ENCODE data around the gene BRK1. TPM values are rescaled to one million over a fixed set of nuclear protein-coding genes. Genes with fewer than 3 reads are reported as not detected.
"Not testable (repeated sequence)": the region's sequence is repeated elsewhere in the genome, so short reads cannot be mapped to it uniquely, and the experiment has no call there.

The BRK1 gene
- total RNA-seq, 1 experiment from 2014 or later = 126 TPM

DNA sequence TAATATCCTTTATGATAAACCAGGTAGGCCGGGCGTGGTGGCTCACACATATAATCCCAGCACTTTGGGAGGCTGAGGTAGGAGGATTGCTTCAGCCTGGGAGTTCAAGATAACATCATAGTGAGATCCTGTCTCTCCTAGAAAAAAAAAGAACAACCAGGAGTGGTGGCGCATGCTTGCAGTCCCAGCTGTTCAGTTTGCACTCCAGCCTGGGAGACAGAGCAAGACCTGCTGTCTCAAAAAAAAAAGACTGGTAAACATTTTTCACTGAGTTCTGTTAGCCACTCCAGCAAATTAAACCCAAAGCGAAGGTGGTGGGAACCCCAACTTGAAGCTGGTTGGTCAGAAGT is 39.6 kb downstream of the BRK1 start:
- Mint-ChIP-seq H3K27me3 (ENCODE audit: unreplicated experiment) (no peaks in the 10 kb centered on the region), H3K27ac (ENCODE audit: unreplicated experiment) (no peak overlapping the region), H3K4me3 (ENCODE audit: low read depth, unreplicated experiment) (no peak overlapping the region), H3K36me3 (ENCODE audit: insufficient read depth, unreplicated experiment) (peaks cover 49% of the 10 kb centered on the region), H3K9me3 (ENCODE audit: low read depth, unreplicated experiment) (no peaks in the 10 kb centered on the region), H3K4me1 (ENCODE audit: low read depth, unreplicated experiment) (no peaks in the 10 kb centered on the region)
- CTCF ChIA-PET = no interaction called here
- TF ChIP-seq, protein P1, sequence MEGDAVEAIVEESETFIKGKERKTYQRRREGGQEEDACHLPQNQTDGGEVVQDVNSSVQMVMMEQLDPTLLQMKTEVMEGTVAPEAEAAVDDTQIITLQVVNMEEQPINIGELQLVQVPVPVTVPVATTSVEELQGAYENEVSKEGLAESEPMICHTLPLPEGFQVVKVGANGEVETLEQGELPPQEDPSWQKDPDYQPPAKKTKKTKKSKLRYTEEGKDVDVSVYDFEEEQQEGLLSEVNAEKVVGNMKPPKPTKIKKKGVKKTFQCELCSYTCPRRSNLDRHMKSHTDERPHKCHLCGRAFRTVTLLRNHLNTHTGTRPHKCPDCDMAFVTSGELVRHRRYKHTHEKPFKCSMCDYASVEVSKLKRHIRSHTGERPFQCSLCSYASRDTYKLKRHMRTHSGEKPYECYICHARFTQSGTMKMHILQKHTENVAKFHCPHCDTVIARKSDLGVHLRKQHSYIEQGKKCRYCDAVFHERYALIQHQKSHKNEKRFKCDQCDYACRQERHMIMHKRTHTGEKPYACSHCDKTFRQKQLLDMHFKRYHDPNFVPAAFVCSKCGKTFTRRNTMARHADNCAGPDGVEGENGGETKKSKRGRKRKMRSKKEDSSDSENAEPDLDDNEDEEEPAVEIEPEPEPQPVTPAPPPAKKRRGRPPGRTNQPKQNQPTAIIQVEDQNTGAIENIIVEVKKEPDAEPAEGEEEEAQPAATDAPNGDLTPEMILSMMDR (IDR thresholded peaks at IDR 0.05; ENCODE audit: unreplicated experiment) = no peak
- no TSS peak for BruUV-seq (replicated peaks)
- intact Hi-C loops (cut with micrococcal nuclease; ENCODE audit: unreplicated experiment) = no loop called here
- DNase-seq = no peak

- CTCF ChIA-PET = no interaction called here
These were observed 40.2 kb downstream of the BRK1 start for GRCh38 chr3:10155658-10156057.

GRCh38 chr3:10157031-10157430 is 41.6 kb downstream of the BRK1 start:
- H3K27ac Mint-ChIP-seq (ENCODE audit: unreplicated experiment) = no peak overlapping the region
- CTCF ChIA-PET = no interaction called here
- no peaks in the 10 kb centered on the region for H3K9me3 Mint-ChIP-seq (ENCODE audit: low read depth, unreplicated experiment)
- H3K4me3 Mint-ChIP-seq (ENCODE audit: low read depth, unreplicated experiment) = no peak overlapping the region
- no peaks in the 10 kb centered on the region for H3K4me1 Mint-ChIP-seq (ENCODE audit: low read depth, unreplicated experiment)
- H3K27me3 Mint-ChIP-seq (ENCODE audit: unreplicated experiment) = no peaks in the 10 kb centered on the region
- no peak for DNase-seq
- no TSS peak for BruUV-seq (replicated peaks)
- peaks cover 30% of the 10 kb centered on the region for H3K36me3 Mint-ChIP-seq (ENCODE audit: insufficient read depth, unreplicated experiment)
- intact Hi-C loops (cut with micrococcal nuclease; ENCODE audit: unreplicated experiment) = no loop called here
- TF ChIP-seq, protein P1 (IDR thresholded peaks at IDR 0.05; ENCODE audit: unreplicated experiment) = no peak

More at GRCh38 chr3:10155658-10156057, 40.2 kb downstream of the BRK1 start:
- Mint-ChIP-seq H3K4me1 (ENCODE audit: low read depth, unreplicated experiment) (no peaks in the 10 kb centered on the region), H3K9me3 (ENCODE audit: low read depth, unreplicated experiment) (no peaks in the 10 kb centered on the region), H3K27me3 (ENCODE audit: unreplicated experiment) (no peaks in the 10 kb centered on the region), H3K36me3 (ENCODE audit: insufficient read depth, unreplicated experiment) (peaks cover 43% of the 10 kb centered on the region), H3K27ac (ENCODE audit: unreplicated experiment) (no peak overlapping the region), H3K4me3 (ENCODE audit: low read depth, unreplicated experiment) (no peak overlapping the region)
- TF ChIP-seq, protein P1 (IDR thresholded peaks at IDR 0.05; ENCODE audit: unreplicated experiment) = no peak
- intact Hi-C loops (cut with micrococcal nuclease; ENCODE audit: unreplicated experiment) = no loop called here
- BruUV-seq (replicated peaks) = no TSS peak
- no peak for DNase-seq

- H3K4me1 Mint-ChIP-seq (ENCODE audit: low read depth, unreplicated experiment); H3K9me3 Mint-ChIP-seq (ENCODE audit: low read depth, unreplicated experiment); intact Hi-C loops (cut with micrococcal nuclease; ENCODE audit: unreplicated experiment); H3K27ac Mint-ChIP-seq (ENCODE audit: unreplicated experiment); H3K4me3 Mint-ChIP-seq (ENCODE audit: low read depth, unreplicated experiment); BruUV-seq (replicated peaks); DNase-seq; H3K27me3 Mint-ChIP-seq (ENCODE audit: unreplicated experiment): not testable (repeated sequence)
- CTCF ChIA-PET = interaction anchor here (0.6 to 0.7 kb wide), 3 partner anchors 15 to 176 kb away, joined by 3 to 4 read pairs (median 3); no protein-coding TSS in a partner anchor
- H3K36me3 Mint-ChIP-seq (ENCODE audit: insufficient read depth, unreplicated experiment) = peaks cover 23% of the 10 kb centered on the region
These were observed 43.1 kb downstream of the BRK1 start for GRCh38 chr3:10158555-10158954.

DNA sequence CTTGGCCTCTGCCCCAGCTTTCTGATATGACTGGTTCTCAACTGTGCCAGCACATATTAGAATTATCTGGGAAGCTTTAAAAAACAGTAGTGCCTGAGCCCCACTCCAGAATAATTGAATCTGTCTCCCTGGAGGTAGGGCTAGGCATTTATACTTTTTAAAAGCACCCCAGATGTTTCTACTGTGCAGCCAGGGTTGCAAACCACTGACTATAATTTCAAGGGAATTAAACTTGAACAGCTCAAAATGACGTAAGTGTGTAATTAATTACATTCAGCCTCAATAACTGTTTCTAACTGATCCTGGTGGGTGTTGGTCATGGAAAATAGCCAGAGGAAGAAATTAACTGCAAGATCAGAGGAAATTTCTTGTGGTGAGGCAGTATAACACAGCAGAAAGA is 44.9 kb downstream of the BRK1 start:
- no TSS peak for BruUV-seq (replicated peaks)
- intact Hi-C loops (cut with micrococcal nuclease; ENCODE audit: unreplicated experiment) = no loop called here
- CTCF ChIA-PET = no interaction called here

More for the DNA sequence above, 44.9 kb downstream of the BRK1 start:
- no peaks in the 10 kb centered on the region for H3K4me1 Mint-ChIP-seq (ENCODE audit: low read depth, unreplicated experiment)
- DNase-seq = no peak
- no peaks in the 10 kb centered on the region for H3K27me3 Mint-ChIP-seq (ENCODE audit: unreplicated experiment)
- TF ChIP-seq, protein P1 (IDR thresholded peaks at IDR 0.05; ENCODE audit: unreplicated experiment) = no peak
- H3K36me3 Mint-ChIP-seq (ENCODE audit: insufficient read depth, unreplicated experiment) = peaks cover 21% of the 10 kb centered on the region
- no peak overlapping the region for H3K4me3 Mint-ChIP-seq (ENCODE audit: low read depth, unreplicated experiment)
- H3K27ac Mint-ChIP-seq (ENCODE audit: unreplicated experiment) = no peak overlapping the region
- no peaks in the 10 kb centered on the region for H3K9me3 Mint-ChIP-seq (ENCODE audit: low read depth, unreplicated experiment)

Measured in Calu3 (cell line).